Measurements from ENCODE around the gene SLC9A8. TPM values are rescaled to one million over a fixed set of nuclear protein-coding genes. Genes with fewer than 3 reads are reported as not detected.

SLC9A8 gene
- total and polyA plus RNA-seq, 12 donors, result 12.4 to 23.3 (median 17.5) TPM

DNA sequence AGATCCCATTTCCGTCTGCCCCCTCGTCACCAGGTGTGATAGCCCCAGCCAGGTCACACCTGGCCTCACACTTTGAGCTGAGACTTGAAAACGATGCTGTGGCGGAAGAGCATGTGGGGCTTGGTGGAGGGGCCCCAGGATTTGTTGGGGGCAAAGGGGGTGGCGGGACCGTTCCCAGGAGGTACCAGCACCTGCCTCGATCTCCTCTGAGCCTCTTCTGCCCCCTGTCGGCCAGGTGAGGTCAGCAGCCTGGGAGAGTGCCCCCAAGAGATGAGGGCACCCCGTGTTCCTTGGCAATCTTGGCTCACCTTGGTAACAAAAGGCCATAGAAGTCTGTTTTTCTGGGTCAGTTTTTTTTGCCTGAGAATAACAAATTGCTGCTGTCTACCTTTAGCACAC is 77.3 kb downstream of the SLC9A8 start:
- TF ChIP-seq, protein P1, sequence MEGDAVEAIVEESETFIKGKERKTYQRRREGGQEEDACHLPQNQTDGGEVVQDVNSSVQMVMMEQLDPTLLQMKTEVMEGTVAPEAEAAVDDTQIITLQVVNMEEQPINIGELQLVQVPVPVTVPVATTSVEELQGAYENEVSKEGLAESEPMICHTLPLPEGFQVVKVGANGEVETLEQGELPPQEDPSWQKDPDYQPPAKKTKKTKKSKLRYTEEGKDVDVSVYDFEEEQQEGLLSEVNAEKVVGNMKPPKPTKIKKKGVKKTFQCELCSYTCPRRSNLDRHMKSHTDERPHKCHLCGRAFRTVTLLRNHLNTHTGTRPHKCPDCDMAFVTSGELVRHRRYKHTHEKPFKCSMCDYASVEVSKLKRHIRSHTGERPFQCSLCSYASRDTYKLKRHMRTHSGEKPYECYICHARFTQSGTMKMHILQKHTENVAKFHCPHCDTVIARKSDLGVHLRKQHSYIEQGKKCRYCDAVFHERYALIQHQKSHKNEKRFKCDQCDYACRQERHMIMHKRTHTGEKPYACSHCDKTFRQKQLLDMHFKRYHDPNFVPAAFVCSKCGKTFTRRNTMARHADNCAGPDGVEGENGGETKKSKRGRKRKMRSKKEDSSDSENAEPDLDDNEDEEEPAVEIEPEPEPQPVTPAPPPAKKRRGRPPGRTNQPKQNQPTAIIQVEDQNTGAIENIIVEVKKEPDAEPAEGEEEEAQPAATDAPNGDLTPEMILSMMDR (IDR thresholded peaks at IDR 0.05), result no peak
- TF ChIP-seq POLR2A (IDR thresholded peaks at IDR 0.05), result no peak
- Histone ChIP-seq H3K9me3 (replicated peaks in 1 of 3) (no peaks in the 10 kb centered on the region), H3K4me1 (replicated peaks in 1 of 2) (peaks cover 0 to 49% of the 10 kb centered on the region in 2 donors), H3K36me3 (replicated peaks in 1 of 2) (peaks cover 0 to 23% of the 10 kb centered on the region in 2 donors), H3K27me3 (no peaks in the 10 kb centered on the region), H3K27ac (no peak overlapping the region), H3K4me3 (no peak overlapping the region)
- peak in 1 of 7 donors; percentile 48 for DNase-seq
- WGBS, 4 donors, result 65 to 76% (median 70%) methylated on average over 9 of the region's 9 CpGs
- intact Hi-C loops (cut with DNase I), result no loop called here

DNA sequence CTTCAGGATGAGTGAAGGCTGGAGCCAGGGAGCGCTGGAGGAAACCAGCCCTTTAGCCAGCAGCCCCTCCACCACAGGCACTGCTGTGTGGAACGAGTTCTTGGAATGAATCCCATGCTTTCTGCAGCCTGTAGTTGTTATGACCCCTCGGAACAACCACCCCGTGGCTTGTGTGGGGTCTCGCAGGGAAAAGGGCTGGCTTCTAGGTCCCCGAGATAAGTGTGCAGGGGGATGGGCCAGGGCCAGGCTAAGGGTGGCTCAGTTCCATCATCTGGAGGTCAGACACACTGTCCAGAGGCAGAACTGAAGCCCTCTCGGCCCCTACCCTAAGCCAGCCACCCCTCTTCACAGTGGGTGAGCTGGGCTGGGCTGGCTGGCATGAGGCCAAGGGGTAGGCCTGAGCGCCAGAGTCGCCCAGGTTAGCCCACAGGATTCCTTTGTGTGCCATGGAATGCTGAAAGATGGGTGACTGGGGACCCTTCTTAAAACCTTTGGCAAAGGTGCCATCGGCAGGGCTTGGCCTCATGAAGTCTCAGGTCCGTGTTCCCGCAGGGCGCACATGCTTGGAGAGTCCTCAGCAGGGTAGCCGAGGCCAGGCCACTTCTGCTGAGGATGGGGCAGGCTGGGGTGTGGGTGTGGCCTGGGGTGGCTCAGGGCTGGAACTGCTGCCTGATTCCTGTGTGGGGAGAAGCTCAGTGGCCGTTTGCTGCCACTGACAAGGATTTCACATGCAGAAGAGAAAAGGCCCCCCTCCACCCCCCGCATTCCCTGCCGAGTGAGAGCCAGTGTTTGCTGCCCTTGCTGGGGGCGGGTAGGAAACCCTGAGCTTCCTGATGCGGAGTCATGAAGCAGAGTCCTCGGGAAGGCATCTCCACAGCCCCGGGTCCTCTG is 78.1 kb downstream of the SLC9A8 start:
- H3K9me3 ChIP-seq (replicated peaks in 1 of 3), result no peaks in the 10 kb centered on the region
- no peak overlapping the region for H3K4me3 ChIP-seq
- no peak overlapping the region for H3K27ac ChIP-seq
- WGBS, 4 donors, result 60 to 65% (median 62%) methylated on average over 8 to 21 of the region's 21 CpGs
- no peak for TF ChIP-seq POLR2A (IDR thresholded peaks at IDR 0.05)
- TF ChIP-seq, protein P1 (IDR thresholded peaks at IDR 0.05), result no peak
- peaks cover 0 to 16% of the 10 kb centered on the region in 2 donors for H3K36me3 ChIP-seq (replicated peaks in 1 of 2)
- peaks cover 0 to 49% of the 10 kb centered on the region in 2 donors for H3K4me1 ChIP-seq (replicated peaks in 1 of 2)
- peak in 2 of 7 donors; percentile 23 to 53 for DNase-seq
- intact Hi-C loops (cut with DNase I), result no loop called here
- H3K27me3 ChIP-seq, result no peaks in the 10 kb centered on the region

DNA sequence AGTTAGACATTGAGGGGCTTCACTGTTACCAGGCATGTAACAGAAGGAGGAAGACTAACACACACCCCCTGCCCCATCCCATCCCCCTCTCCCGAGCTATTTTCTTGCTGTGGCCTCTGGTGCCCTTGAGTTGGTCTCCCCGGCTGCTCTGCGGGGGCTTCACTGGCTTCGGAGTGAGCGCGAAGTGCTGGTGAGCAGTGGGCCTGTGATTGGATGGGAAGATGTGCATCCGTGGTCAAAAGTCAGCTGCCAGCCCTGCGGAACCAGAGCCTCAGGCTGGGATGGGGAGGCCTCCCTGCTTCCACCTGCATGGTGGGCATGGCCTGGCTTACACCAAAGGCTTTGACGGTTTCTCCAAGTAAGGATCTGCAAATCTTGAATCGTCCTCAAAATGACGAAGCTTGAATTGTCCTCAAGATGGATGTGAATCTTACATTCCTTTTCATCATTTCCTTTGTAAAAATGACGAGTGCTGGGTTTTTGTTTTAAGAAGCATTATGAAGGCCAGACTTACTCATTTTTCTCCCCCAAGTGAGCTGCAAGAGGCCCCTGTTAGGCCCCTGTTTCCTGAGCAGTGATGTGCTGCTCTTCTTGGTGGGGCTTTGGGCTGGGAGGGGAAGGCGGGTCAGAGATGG is 79.0 kb downstream of the SLC9A8 start:
- Histone ChIP-seq H3K9me3 (replicated peaks in 1 of 3) (no peaks in the 10 kb centered on the region), H3K36me3 (replicated peaks in 1 of 2) (peaks cover 0 to 11% of the 10 kb centered on the region in 2 donors), H3K27ac (no peak overlapping the region), H3K4me3 (no peak overlapping the region), H3K27me3 (no peaks in the 10 kb centered on the region), H3K4me1 (replicated peaks in 1 of 2) (peaks cover 0 to 49% of the 10 kb centered on the region in 2 donors)
- TF ChIP-seq, protein P1 (IDR thresholded peaks at IDR 0.05), result no peak
- TF ChIP-seq POLR2A (IDR thresholded peaks at IDR 0.05), result no peak
- WGBS, 4 donors, result 86 to 92% (median 89%) methylated on average over 12 to 13 of the region's 13 CpGs
- peak in 1 of 7 donors; percentile 42 for DNase-seq
- intact Hi-C loops (cut with DNase I), result no loop called here

DNA sequence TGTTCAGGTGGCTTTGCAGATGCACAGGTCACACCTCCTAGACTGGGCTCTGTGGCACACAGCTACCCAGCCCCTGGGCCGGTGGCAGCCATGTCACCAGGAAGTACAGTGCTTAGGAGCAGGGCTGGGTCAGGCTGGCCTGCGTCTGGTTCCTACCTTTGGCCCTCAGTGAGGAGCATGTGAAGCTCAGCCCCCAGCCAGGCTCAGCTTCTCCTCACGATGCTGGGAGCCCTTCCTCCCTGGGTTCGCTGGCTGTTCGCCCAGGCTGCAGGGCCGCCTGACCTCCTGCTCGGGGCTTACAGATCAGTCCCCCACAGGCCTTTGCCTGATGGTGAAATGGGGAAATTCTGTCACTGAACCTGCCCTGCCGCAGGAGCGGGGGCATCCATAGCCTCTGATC is 79.6 kb downstream of the SLC9A8 start:
- H3K9me3 ChIP-seq (replicated peaks in 1 of 3), result no peaks in the 10 kb centered on the region
- WGBS, 4 donors, result 62 to 93% (median 69%) methylated on average over 3 to 9 of the region's 9 CpGs
- intact Hi-C loops (cut with DNase I), result no loop called here
- no peak overlapping the region for H3K27ac ChIP-seq
- no peak overlapping the region for H3K4me3 ChIP-seq
- H3K27me3 ChIP-seq, result no peaks in the 10 kb centered on the region
- peaks cover 0 to 49% of the 10 kb centered on the region in 2 donors for H3K4me1 ChIP-seq (replicated peaks in 1 of 2)
- H3K36me3 ChIP-seq (replicated peaks in 1 of 2), result peaks cover 0 to 7% of the 10 kb centered on the region in 2 donors
- no peak for DNase-seq
- no peak for TF ChIP-seq POLR2A (IDR thresholded peaks at IDR 0.05)
- TF ChIP-seq, protein P1 (IDR thresholded peaks at IDR 0.05), result no peak

Measured in adrenal gland (tissue), 12 donors.